HG02759 (cell line): ENCODE measurements around the gene IMPACT.

Source experiments
- ATAC-seq: cut with Tn5 transposase; IDR thresholded peaks from one replicate; pipeline ENCODE4 v1.9.1; 2021; ENCODE audit warnings: mild to moderate bottlenecking, moderate library complexity; ENCODE audit not compliant: unreplicated experiment

Gene IMPACT

GRCh38 chr18:24426398-24427294 lies at the start of gene IMPACT:
Gene IMPACT (plus strand): TSS chr18:24426670. CDS start chr18:24426757, 87 bp downstream.
- peak; percentile 96 for ATAC-seq

GRCh38 chr18:24378598-24378997 lies 47.9 kb upstream of the IMPACT start:
- no peak for ATAC-seq

GRCh38 chr18:24380163-24380747 lies 46.2 kb upstream of the IMPACT start:
- ATAC-seq = no peak

- ATAC-seq = no peak
Observed at GRCh38 chr18:24381126-24381525, 45.3 kb upstream of the IMPACT start.

- ATAC-seq = no peak
Observed at GRCh38 chr18:24386681-24387080, 39.8 kb upstream of the IMPACT start.

GRCh38 chr18:24388957-24389356 lies 37.5 kb upstream of the IMPACT start:
- no peak for ATAC-seq

- no peak for ATAC-seq
Observed at GRCh38 chr18:24395049-24395795, 31.2 kb upstream of the IMPACT start.

GRCh38 chr18:24396082-24396633 lies 30.3 kb upstream of the IMPACT start:
- no peak for ATAC-seq

- ATAC-seq = peak; percentile 32
Observed at GRCh38 chr18:24397131-24397693, 29.3 kb upstream of the IMPACT start.

- ATAC-seq = peak; percentile 93
Observed at GRCh38 chr18:24397694-24398368, 28.6 kb upstream of the IMPACT start, which contains the start of gene OSBPL1A. Gene OSBPL1A (minus strand): TSS chr18:24397824. CDS start chr18:24377533, 20,291 bp downstream.

GRCh38 chr18:24398540-24398939 lies 27.9 kb upstream of the IMPACT start:
- ATAC-seq = no peak

GRCh38 chr18:24400587-24400986 lies 25.9 kb upstream of the IMPACT start:
- no peak for ATAC-seq

- no peak for ATAC-seq
Observed at GRCh38 chr18:24402209-24402785, 24.2 kb upstream of the IMPACT start.

GRCh38 chr18:24403076-24403475 lies 23.4 kb upstream of the IMPACT start:
- ATAC-seq = no peak

GRCh38 chr18:24404591-24404990 lies 21.9 kb upstream of the IMPACT start:
- ATAC-seq = no peak

GRCh38 chr18:24408496-24408895 lies 18.0 kb upstream of the IMPACT start:
- no peak for ATAC-seq

- ATAC-seq = no peak
Observed at GRCh38 chr18:24413148-24413547, 13.3 kb upstream of the IMPACT start.

GRCh38 chr18:24414349-24415003 lies 12.0 kb upstream of the IMPACT start:
- ATAC-seq = no peak

GRCh38 chr18:24417480-24417879 lies 9.0 kb upstream of the IMPACT start:
- no peak for ATAC-seq
